BE2C (cell line): ENCODE results near the gene KPNA4.
"Not testable (repeated sequence)": the region's sequence is repeated elsewhere in the genome, so short reads cannot be mapped to it uniquely, and the experiment has no call there.

Source experiments
- DNase-seq: peaks from one replicate; pipeline ENCODE4 v3.0.0-alpha.2; 2020
- H3K27me3 ChIP-seq: fragments of 250-450 bp; sonication (Bioruptor Pico); 2 replicates; pipeline ENCODE4 v1.5.1; 2020; ENCODE audit warnings: mild to moderate bottlenecking
- H3K36me3 ChIP-seq: fragments of 250-450 bp; sonication (Bioruptor Pico); 2 replicates; pipeline ENCODE4 v1.5.1; 2020; ENCODE audit warnings: mild to moderate bottlenecking
- H3K4me1 ChIP-seq: fragments of 250-450 bp; sonication (Bioruptor Pico); 2 replicates; pipeline ENCODE4 v1.5.1; 2020
- H3K4me3 ChIP-seq: 2 replicates; pipeline ENCODE4 v1.5.1; 2011; ENCODE audit warnings: low read depth, low read length
- H3K9me3 ChIP-seq: fragments of 250-450 bp; sonication (Bioruptor Pico); 2 replicates; pipeline ENCODE4 v1.5.1; 2020
- TF ChIP-seq, protein P1 (sequence below): IDR thresholded peaks from 2 replicates; pipeline ENCODE4 v1.5.1; 2012; ENCODE audit warnings: mild to moderate bottlenecking, low read depth, low read length

KPNA4 gene

DNA sequence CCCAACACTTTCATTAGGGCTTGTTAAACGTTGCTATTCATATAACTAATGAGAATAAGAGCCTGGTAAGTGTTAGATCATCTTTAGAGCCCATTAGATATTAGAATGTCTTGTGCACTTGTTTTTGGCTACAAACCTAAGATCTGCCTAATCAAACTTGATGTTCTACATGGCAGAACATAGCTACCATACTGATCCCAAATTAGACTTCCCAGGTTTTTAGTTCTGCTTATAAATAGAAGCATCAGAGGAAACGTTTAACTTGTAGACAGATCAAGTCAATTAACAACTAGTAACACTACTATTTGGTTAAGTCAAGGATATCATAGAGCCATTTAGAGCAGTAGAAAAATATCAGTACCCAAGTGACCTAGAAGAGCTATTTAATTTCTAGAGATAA is 11.7 kb upstream of the KPNA4 start:
- no peaks in the 10 kb centered on the region for H3K36me3 ChIP-seq
- H3K4me1 ChIP-seq = no peaks in the 10 kb centered on the region
- DNase-seq = no peak
- TF ChIP-seq, protein P1, sequence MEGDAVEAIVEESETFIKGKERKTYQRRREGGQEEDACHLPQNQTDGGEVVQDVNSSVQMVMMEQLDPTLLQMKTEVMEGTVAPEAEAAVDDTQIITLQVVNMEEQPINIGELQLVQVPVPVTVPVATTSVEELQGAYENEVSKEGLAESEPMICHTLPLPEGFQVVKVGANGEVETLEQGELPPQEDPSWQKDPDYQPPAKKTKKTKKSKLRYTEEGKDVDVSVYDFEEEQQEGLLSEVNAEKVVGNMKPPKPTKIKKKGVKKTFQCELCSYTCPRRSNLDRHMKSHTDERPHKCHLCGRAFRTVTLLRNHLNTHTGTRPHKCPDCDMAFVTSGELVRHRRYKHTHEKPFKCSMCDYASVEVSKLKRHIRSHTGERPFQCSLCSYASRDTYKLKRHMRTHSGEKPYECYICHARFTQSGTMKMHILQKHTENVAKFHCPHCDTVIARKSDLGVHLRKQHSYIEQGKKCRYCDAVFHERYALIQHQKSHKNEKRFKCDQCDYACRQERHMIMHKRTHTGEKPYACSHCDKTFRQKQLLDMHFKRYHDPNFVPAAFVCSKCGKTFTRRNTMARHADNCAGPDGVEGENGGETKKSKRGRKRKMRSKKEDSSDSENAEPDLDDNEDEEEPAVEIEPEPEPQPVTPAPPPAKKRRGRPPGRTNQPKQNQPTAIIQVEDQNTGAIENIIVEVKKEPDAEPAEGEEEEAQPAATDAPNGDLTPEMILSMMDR = no peak
- H3K4me3 ChIP-seq = no peak overlapping the region
- H3K9me3 ChIP-seq = no peaks in the 10 kb centered on the region
- no peaks in the 10 kb centered on the region for H3K27me3 ChIP-seq

DNA sequence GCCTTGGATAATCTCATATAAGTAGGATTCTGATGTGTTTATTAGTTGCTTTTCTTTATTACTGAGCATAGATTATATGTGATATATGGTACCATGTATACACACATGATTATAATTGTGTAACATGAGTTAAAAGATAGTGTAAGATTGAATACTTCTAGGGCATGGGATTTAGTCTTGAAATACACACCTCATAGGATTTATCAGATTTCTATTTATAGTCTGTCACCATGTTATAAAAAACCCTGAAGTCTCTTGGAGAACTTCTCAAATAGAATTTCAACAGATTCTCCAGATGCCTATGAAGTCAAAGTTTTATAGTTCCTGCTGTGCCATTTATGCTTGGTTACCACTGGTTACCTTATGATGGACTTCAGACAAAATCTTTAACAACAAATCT is 11.2 kb upstream of the KPNA4 start:
- Histone ChIP-seq H3K36me3 (no peaks in the 10 kb centered on the region), H3K9me3 (no peaks in the 10 kb centered on the region), H3K4me1 (no peaks in the 10 kb centered on the region), H3K4me3 (no peak overlapping the region), H3K27me3 (no peaks in the 10 kb centered on the region)
- TF ChIP-seq, protein P1 = no peak
- no peak for DNase-seq

DNA sequence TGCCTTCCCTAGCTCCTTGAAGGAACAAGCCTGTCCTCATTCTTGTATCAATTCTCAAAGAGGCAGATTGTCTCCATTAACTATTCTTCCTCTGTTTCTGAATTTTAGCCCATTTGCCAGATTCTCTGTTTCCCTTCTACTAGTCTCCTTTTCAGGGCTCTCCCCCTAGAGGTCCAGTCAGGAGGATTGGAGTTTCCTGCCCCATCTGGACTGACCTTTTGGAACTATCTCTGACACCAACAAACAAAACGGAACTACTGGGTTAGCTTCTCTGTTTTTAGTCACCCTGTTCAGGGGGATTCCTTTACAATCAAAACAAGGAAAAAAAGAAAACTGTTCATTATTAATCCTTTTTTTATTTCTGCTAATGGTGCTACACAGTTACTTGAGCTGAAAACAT is 10.2 kb upstream of the KPNA4 start:
- TF ChIP-seq, protein P1 = no peak
- H3K27me3 ChIP-seq = no peaks in the 10 kb centered on the region

DNA sequence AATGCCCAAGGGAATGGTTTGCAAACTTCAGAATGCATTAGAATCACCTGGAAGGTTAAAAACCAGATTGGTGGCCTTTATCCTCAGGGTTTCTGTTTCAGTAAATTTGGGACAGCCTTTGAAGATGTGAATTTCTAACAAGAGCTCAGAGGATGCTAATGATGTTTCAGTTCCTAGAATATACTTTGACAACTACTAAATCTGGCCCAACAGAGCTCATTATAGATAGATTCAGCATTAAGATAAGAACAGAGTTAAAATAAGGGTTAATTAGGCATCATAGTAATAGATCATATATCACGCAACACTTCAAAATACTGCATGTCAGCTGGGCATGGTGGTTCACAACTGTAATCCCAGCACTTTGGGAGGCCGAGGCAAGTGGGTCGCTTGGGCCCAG is 9.3 kb upstream of the KPNA4 start:
- no peaks in the 10 kb centered on the region; the same call in 1 of the 2 replicates for H3K4me1 ChIP-seq
- no peaks in the 10 kb centered on the region for H3K9me3 ChIP-seq
- TF ChIP-seq, protein P1 = no peak
- no peaks in the 10 kb centered on the region for H3K36me3 ChIP-seq
- no peaks in the 10 kb centered on the region for H3K27me3 ChIP-seq
- no peak overlapping the region for H3K4me3 ChIP-seq
- no peak for DNase-seq

More for the DNA sequence above, 10.2 kb upstream of the KPNA4 start:
- no peaks in the 10 kb centered on the region for H3K36me3 ChIP-seq
- H3K4me1 ChIP-seq = no peaks in the 10 kb centered on the region
- no peaks in the 10 kb centered on the region for H3K9me3 ChIP-seq
- H3K4me3 ChIP-seq = no peak overlapping the region
- DNase-seq = no peak

DNA sequence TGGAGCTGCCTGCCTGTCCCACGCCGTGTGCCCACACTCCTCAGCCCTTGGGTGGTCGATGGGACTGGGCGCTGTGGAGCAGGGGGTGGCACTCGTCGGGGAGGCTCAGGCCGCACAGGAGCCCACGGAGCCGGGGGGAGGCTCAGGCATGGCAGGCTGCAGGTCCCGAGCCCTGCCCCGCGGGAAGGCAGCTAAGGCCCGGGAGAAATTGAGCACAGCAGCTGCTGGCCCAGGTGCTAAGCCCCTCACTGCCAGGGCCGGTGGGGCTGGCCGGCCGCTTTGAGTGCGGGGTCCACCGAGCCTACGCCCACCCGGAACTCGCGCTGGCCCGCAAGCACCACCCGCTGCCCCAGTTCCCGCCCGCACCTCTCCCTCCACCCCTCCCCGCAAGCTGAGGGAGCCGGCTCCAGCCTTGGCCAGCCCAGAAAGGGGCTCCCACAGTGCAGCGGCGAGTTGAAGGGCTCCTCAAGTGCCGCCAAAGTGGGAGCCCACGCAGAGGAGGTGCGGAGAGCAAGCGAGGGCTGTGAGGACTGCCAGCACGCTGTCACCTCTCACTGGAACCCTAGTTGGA is 8.7 kb upstream of the KPNA4 start:
- H3K4me1 ChIP-seq, DNase-seq, H3K4me3 ChIP-seq, H3K27me3 ChIP-seq, H3K9me3 ChIP-seq, H3K36me3 ChIP-seq: not testable (repeated sequence)

DNA sequence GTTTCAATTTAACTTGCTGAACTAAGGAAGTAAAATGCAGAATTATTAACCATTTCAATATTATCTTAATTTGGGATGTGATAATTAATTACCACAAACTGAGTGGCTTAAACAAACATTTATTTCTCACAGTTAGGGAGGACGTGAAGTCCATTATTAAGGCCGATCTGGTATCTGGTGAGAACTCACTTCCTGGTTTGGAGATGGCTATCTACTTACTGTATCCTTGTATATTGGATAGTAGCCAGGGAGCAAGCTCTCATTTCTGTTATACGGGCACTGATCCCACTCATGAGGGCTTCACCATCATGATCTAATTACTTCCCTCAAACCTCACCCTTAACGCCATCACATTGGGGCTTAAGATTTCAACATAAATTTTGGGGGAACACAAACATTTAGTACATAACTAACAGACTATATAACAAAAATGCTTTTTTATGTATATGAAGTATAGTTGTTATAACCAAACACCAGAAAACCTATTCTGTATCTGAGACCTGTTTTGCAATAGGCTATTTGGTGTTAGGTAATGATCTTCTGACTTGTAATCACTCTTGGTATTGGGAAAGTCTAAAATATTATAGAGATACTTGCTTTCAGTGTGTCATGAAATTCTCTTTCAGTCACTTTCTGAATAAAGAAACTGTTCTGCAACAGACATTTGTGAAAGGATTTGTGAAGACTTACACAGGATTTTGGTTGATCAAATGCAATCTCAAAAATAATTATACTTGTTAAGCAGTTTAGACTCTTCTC is 4.7 kb upstream of the KPNA4 start:
- peaks cover 3% of the 10 kb centered on the region; the same call in 1 of the 2 replicates for H3K4me1 ChIP-seq
- no peak for DNase-seq
- H3K27me3 ChIP-seq = no peaks in the 10 kb centered on the region
- TF ChIP-seq, protein P1 = no peak
- H3K36me3 ChIP-seq = no peaks in the 10 kb centered on the region
- no peaks in the 10 kb centered on the region for H3K9me3 ChIP-seq
- no peak overlapping the region for H3K4me3 ChIP-seq
